GM12801 (cell line): ENCODE data around the gene ERG.

Experiments
- CTCF ChIP-seq: IDR thresholded peaks from one replicate; pipeline ENCODE4 v1.5.1; 2011; ENCODE audit warnings: control low read depth; ENCODE audit not compliant: insufficient read length; ENCODE audit errors: extremely low read depth

The ERG gene

GRCh38 chr21:38402291-38402690, 96.0 kb downstream of the ERG start:
- TF ChIP-seq CTCF, result no peak

- no peak for TF ChIP-seq CTCF
Measured at GRCh38 chr21:38401191-38401926, 96.9 kb downstream of the ERG start.

GRCh38 chr21:38400195-38400919, 97.9 kb downstream of the ERG start:
- TF ChIP-seq CTCF, result no peak

- no peak for TF ChIP-seq CTCF
Measured at GRCh38 chr21:38399103-38399502, 99.2 kb downstream of the ERG start.

- TF ChIP-seq CTCF, result no peak
Measured at GRCh38 chr21:38396325-38396724, 102.0 kb downstream of the ERG start.

- TF ChIP-seq CTCF, result no peak
Measured at GRCh38 chr21:38395581-38395980, 102.7 kb downstream of the ERG start.

GRCh38 chr21:38392661-38393060, 105.6 kb downstream of the ERG start:
- no peak for TF ChIP-seq CTCF
